ENCODE results near the gene RAX2.

RAX2 gene

DNA sequence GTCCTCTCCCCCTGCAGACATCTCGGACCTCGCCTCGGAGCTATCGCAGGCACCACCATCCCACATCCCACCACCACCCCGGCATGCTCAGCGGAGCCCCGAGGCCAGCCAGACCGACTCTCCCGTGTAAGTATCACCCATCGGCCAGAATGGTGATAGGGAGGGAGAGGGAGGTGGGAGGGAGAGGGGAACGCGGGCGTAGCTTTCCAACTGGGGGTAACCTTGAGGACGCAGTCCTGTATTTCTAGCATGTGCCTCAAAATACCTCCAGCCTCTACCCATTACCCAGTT is 37.8 kb downstream of the RAX2 start:
- FAIRE-seq (no peak), DNase-seq (ENCODE audit: insufficient read length, low spot score) (no peak)

DNA sequence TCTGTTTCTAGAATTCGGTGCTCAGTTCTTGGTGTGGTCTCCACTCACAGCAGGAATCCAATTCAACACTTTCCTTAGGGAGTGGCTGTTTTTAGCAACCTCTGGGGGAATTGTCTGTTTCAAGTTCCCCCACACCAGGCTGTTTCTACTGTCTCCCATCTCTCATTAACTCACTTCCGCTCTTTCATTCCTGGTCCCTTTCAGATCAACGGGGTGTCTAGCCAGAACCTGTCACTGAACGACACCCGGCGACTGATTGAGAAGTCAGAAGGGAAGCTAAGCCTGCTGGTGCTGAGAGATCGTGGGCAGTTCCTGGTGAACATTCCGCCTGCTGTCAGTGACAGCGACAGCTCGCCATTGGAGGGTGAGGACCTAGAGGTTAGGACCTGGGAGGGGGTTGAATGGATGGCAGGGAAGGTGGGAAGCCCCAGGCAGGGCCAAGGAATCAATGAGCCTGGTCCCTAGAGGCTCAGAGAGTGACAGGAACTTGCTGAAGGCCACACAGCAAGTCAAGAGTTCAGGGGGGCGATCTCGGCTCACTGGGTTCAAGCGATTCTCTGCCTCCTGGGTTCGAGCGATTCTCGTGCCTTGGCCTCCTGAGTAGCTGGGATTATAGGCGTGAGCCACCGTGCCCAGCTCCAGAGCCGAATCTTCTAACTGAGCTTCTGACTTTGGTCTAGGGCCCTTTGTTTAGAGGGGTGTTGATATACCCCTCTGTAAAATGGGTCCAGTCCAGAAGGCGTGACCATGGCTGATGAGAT is 38.3 kb downstream of the RAX2 start:
- FAIRE-seq (no peak), DNase-seq (ENCODE audit: insufficient read length, low spot score) (no peak)

- FAIRE-seq (no peak), DNase-seq (ENCODE audit: insufficient read length, low spot score) (no peak)
Observed at GRCh38 chr19:3732108-3732507, 39.9 kb downstream of the RAX2 start.

- DNase-seq (ENCODE audit: insufficient read length, low spot score) (no peak), FAIRE-seq (no peak)
Observed at GRCh38 chr19:3730457-3730958, 41.5 kb downstream of the RAX2 start.

- DNase-seq (ENCODE audit: insufficient read length, low spot score) (no peak), FAIRE-seq (no peak)
Observed at GRCh38 chr19:3725640-3726310, 46.3 kb downstream of the RAX2 start.

DNA sequence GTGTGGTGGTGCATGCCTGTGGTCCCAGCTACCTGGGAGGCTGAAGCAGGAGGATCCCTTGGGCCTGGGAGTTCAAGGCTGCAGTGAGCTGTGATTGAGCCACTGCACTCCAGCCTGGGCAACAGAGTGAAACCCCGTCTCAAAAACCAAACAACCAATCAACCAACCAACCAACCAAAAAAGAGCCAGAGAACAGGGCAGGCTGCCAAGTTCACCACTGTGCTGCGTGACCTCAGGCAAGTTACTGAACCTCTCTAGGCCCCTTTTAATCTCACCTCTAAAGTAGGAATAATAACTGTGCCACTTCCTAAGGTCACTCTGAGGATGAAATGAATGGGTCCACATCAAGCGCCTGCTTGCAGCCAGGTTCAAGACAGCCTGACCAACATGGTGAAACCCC is 46.9 kb downstream of the RAX2 start:
- DNase-seq (ENCODE audit: insufficient read length, low spot score) (no peak), FAIRE-seq (no peak)

- FAIRE-seq (no peak), DNase-seq (ENCODE audit: insufficient read length, low spot score) (no peak)
Observed at GRCh38 chr19:3723883-3724282, 48.1 kb downstream of the RAX2 start.

DNA sequence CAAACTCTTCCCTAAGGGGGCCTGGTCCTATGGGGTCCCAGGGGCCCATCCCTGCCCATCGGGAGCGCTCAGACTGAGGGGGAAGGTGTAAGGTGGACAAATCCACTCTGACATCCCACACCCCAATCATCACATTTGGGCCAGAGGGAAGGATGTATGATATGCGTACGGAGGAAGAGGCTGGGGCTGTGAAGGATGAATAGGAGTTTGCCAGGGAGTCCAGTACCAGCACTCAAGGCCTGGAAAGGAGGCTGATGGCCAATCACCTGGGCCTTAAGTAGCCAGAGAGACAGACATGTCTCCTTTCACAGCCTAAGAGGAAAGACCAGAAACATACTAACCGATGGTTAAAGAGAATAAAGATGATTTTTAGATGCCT is 48.9 kb downstream of the RAX2 start:
- no peak for DNase-seq (ENCODE audit: insufficient read length, low spot score)
- FAIRE-seq, result no peak

- no peak for FAIRE-seq
- no peak for DNase-seq (ENCODE audit: insufficient read length, low spot score)
Observed at GRCh38 chr19:3722443-3723109, 49.5 kb downstream of the RAX2 start.

- no peak for DNase-seq (ENCODE audit: insufficient read length, low spot score)
- FAIRE-seq, result no peak
Observed at GRCh38 chr19:3721887-3722442, 50.1 kb downstream of the RAX2 start.

GRCh38 chr19:3721131-3721886 is 50.7 kb downstream of the RAX2 start:
- no peak for FAIRE-seq
- DNase-seq (ENCODE audit: insufficient read length, low spot score), result peak; percentile 75

DNA sequence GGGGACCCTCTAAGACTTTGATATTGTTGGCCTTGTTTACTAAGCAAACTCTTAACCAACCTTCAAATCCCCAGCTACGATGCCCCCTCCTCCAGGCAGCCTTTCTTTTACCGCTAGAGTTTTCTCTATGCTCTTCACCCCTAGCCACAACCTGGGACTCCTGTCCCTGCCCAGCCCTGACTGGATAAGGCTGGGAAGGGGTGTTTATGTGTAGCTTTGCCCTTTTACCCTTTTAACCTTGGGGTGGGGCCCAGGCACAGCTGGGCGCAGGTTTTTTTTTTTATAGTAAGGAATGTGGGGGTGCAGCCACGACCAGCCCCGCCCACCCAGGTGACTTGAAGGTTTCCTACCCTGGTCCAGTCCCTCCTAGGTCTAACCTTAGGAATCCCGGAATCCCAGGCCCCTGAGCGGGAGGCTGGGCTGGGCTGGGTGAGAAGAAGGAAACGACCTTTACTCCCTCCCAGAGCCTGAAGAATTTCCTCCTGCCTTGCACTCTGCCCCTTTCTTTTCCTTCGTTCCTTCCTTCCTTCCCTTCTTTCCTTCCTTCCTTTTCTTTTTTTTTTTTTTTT is 51.6 kb downstream of the RAX2 start:
- DNase-seq (ENCODE audit: insufficient read length, low spot score), result no peak
- no peak for FAIRE-seq

GRCh38 chr19:3719868-3720267 is 52.2 kb downstream of the RAX2 start:
- DNase-seq (ENCODE audit: insufficient read length, low spot score) (no peak), FAIRE-seq (no peak)

All from HTR-8/SVneo (cell line).